Nephron (organoid): ENCODE data around the gene TMEM247.

ENCODE experiments used
- H3K27ac Mint-ChIP-seq, 3 experiments: 2 replicates each; pipeline ENCODE4 v1.8.0; 2020; ENCODE audit warnings: mixed read lengths in 3 of 3, mild to moderate bottlenecking in 2 of 3, moderate library complexity in 1 of 3
- H3K27me3 Mint-ChIP-seq: 2 replicates; pipeline ENCODE4 v1.8.0; 2021; ENCODE audit warnings: low read depth, mild to moderate bottlenecking, moderate library complexity, mixed read lengths
- H3K36me3 Mint-ChIP-seq: 2 replicates; pipeline ENCODE4 v1.8.0; 2020; ENCODE audit warnings: low read depth, mixed read lengths
- H3K4me1 Mint-ChIP-seq: 2 replicates; pipeline ENCODE4 v1.8.0; 2020; ENCODE audit warnings: mixed read lengths
- H3K4me3 Mint-ChIP-seq, 3 experiments: 2 replicates each; pipeline ENCODE4 v1.8.0; 2020; ENCODE audit warnings: mild to moderate bottlenecking in 3 of 3, mixed read lengths in 3 of 3, moderate library complexity in 2 of 3
- H3K9me3 Mint-ChIP-seq: 2 replicates; pipeline ENCODE4 v1.8.0; 2020; ENCODE audit warnings: mixed read lengths
- CTCF ChIP-seq, 3 experiments: fragments of 200-600 bp; sonication (generic); IDR thresholded peaks; one replicate each; pipeline ENCODE4 v1.5.0; 2021; ENCODE audit warnings: antibody characterized with exemption in 3 of 3; ENCODE audit not compliant: unreplicated experiment in 3 of 3

TMEM247 gene

GRCh38 chr2:46459694-46460093, 19.7 kb upstream of the TMEM247 start:
- peak overlapping the region; percentile 75 to 90 (median 81) for H3K27ac Mint-ChIP-seq
- H3K4me3 Mint-ChIP-seq: no peak overlapping the region
- TF ChIP-seq CTCF (IDR thresholded peaks at IDR 0.05; ENCODE audit: unreplicated experiment in 3 of 3): no peak
- H3K9me3 Mint-ChIP-seq: no peaks in the 10 kb centered on the region
- H3K36me3 Mint-ChIP-seq: no peaks in the 10 kb centered on the region
- H3K27me3 Mint-ChIP-seq: no peaks in the 10 kb centered on the region
- H3K4me1 Mint-ChIP-seq: peaks cover 34% of the 10 kb centered on the region

GRCh38 chr2:46460241-46460921, 19.0 kb upstream of the TMEM247 start:
- peaks cover 36% of the 10 kb centered on the region for H3K4me1 Mint-ChIP-seq
- no peaks in the 10 kb centered on the region for H3K36me3 Mint-ChIP-seq
- no peak overlapping the region for H3K4me3 Mint-ChIP-seq
- no peak for TF ChIP-seq CTCF (IDR thresholded peaks at IDR 0.05; ENCODE audit: unreplicated experiment in 3 of 3)
- H3K27ac Mint-ChIP-seq: peak overlapping the region; percentile 75 to 90 (median 81)
- H3K9me3 Mint-ChIP-seq: no peaks in the 10 kb centered on the region
- H3K27me3 Mint-ChIP-seq: no peaks in the 10 kb centered on the region

- peak overlapping the region; percentile 75 to 90 (median 81) for H3K27ac Mint-ChIP-seq
- no peaks in the 10 kb centered on the region for H3K9me3 Mint-ChIP-seq
- no peaks in the 10 kb centered on the region for H3K36me3 Mint-ChIP-seq
- peak; percentile 98 to 99 (median 98) for TF ChIP-seq CTCF (IDR thresholded peaks at IDR 0.05; ENCODE audit: unreplicated experiment in 3 of 3)
- H3K4me1 Mint-ChIP-seq: peaks cover 36% of the 10 kb centered on the region
- H3K4me3 Mint-ChIP-seq: peak overlapping the region in 1 of 3 experiments; percentile 8
- H3K27me3 Mint-ChIP-seq: no peaks in the 10 kb centered on the region
Measured at GRCh38 chr2:46461011-46461674, 18.2 kb upstream of the TMEM247 start.

GRCh38 chr2:46461709-46462171, 17.6 kb upstream of the TMEM247 start:
- no peak overlapping the region for H3K4me3 Mint-ChIP-seq
- H3K27me3 Mint-ChIP-seq: no peaks in the 10 kb centered on the region
- no peaks in the 10 kb centered on the region for H3K36me3 Mint-ChIP-seq
- H3K9me3 Mint-ChIP-seq: no peaks in the 10 kb centered on the region
- peaks cover 36% of the 10 kb centered on the region for H3K4me1 Mint-ChIP-seq
- peak overlapping the region in 1 of 3 experiments; percentile 75 for H3K27ac Mint-ChIP-seq
- TF ChIP-seq CTCF (IDR thresholded peaks at IDR 0.05; ENCODE audit: unreplicated experiment in 3 of 3): peak in 2 of 3 experiments; percentile 3 to 4

GRCh38 chr2:46462936-46463335, 16.4 kb upstream of the TMEM247 start:
- no peaks in the 10 kb centered on the region for H3K36me3 Mint-ChIP-seq
- peaks cover 36% of the 10 kb centered on the region for H3K4me1 Mint-ChIP-seq

More at GRCh38 chr2:46462936-46463335, 16.4 kb upstream of the TMEM247 start:
- H3K4me3 Mint-ChIP-seq: no peak overlapping the region
- H3K9me3 Mint-ChIP-seq: no peaks in the 10 kb centered on the region
- no peak for TF ChIP-seq CTCF (IDR thresholded peaks at IDR 0.05; ENCODE audit: unreplicated experiment in 3 of 3)
- H3K27ac Mint-ChIP-seq: no peak overlapping the region
- no peaks in the 10 kb centered on the region for H3K27me3 Mint-ChIP-seq
